GM12875 (cell line): Measurements from ENCODE around the gene PPEF1.

Experiments used
- H3K4me3 ChIP-seq: one replicate; pipeline ENCODE4 v1.5.1; 2011; ENCODE audit warnings: low read depth, low read length, control low read depth
- TF ChIP-seq, protein P1 (sequence below): IDR thresholded peaks from 2 replicates; pipeline ENCODE4 v1.5.1; 2011; ENCODE audit warnings: low read depth, mild to moderate bottlenecking, control low read depth, inconsistent platforms, low read length, moderate library complexity, borderline replicate concordance; ENCODE audit not compliant: insufficient read depth

PPEF1 gene

DNA sequence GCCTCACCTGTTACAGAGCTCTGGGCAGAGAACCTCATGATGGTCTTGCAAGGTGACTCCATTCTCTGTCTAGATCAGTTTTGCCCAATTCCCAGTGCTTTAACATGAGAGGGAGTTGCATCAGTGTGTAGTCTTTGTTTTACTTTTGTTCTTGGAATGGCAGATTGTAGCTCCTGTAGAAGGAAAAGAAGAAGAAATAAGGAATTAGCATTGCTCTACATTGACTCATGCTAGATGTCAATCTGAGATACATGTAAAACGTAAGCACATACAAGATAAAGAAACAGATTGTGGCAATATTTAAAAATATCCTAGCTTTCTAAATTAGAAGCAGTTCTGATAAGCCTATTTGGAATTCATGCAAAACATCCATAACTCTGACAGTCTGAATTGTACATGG, 16.0 kb upstream of the PPEF1 start:
- TF ChIP-seq, protein P1, sequence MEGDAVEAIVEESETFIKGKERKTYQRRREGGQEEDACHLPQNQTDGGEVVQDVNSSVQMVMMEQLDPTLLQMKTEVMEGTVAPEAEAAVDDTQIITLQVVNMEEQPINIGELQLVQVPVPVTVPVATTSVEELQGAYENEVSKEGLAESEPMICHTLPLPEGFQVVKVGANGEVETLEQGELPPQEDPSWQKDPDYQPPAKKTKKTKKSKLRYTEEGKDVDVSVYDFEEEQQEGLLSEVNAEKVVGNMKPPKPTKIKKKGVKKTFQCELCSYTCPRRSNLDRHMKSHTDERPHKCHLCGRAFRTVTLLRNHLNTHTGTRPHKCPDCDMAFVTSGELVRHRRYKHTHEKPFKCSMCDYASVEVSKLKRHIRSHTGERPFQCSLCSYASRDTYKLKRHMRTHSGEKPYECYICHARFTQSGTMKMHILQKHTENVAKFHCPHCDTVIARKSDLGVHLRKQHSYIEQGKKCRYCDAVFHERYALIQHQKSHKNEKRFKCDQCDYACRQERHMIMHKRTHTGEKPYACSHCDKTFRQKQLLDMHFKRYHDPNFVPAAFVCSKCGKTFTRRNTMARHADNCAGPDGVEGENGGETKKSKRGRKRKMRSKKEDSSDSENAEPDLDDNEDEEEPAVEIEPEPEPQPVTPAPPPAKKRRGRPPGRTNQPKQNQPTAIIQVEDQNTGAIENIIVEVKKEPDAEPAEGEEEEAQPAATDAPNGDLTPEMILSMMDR = no peak
- H3K4me3 ChIP-seq = no peak overlapping the region

GRCh38 chrX:18692541-18692940, 14.9 kb upstream of the PPEF1 start:
- TF ChIP-seq, protein P1 = no peak
- H3K4me3 ChIP-seq = no peak overlapping the region

DNA sequence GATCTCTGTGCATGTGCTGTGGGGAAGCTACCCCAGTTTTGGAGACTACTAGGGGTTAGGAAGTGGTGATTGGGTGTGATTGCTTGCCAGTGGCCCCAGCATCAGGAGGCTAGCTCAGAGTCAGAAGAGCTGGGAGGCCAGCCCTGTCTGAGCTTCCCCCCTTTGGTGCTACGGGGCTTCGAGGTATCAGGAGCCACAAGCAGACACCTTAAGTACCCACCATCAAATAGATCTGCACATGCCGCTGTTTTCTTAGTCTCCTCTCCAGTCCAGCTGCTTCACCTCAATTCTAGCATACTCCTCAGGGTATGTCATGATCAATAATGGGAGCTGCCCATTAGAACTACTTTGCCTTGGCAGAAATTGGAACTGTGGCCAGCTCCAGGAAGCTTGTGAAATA, 10.8 kb upstream of the PPEF1 start:
- TF ChIP-seq, protein P1 = no peak

DNA sequence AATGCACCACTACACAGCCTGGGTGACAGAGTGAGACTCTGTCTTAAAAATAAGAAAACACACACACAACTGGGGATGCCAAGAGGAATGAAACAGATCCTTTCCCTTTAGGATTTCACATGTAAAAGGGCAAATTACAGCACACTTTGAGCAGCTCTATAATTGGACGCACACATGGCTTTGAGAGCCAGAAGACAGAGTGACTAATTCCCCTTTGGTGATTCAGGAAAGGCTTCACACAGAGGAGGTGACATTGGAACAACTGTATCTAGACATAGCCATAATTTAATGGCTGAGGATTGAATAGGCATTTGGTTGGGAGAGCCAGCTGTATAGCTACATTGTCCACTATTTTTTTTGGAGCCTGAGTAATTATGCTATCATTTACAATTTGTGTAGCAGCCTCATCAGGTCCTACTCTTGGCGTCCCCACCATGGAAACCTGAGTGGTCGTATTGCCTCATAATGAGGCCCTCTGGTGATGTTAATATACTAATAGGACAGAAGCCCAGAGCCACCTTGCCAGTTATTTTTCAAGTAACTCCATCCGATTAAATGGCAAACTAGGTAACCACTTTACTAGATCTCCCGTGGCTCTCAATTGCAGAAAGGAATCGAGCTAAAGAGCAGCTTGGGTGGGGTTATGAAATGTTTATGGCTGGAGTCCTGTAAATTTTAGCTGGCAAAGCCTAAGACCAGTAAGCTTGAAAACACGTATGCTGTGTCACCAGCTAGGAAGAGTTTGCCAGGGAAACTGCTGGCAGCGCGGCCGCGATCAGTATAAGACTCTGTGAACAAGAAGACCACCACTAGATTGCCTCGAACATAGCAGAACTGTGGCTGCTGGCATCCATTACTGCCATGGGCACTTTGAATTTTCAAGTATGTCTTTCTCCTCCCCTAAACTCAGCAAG, 8.5 kb upstream of the PPEF1 start:
- no peak overlapping the region for H3K4me3 ChIP-seq
- TF ChIP-seq, protein P1 = no peak

More for the DNA sequence above, 10.8 kb upstream of the PPEF1 start:
- no peak overlapping the region for H3K4me3 ChIP-seq

GRCh38 chrX:18701621-18702361, 5.7 kb upstream of the PPEF1 start:
- H3K4me3 ChIP-seq = no peak overlapping the region
- TF ChIP-seq, protein P1 = no peak

DNA sequence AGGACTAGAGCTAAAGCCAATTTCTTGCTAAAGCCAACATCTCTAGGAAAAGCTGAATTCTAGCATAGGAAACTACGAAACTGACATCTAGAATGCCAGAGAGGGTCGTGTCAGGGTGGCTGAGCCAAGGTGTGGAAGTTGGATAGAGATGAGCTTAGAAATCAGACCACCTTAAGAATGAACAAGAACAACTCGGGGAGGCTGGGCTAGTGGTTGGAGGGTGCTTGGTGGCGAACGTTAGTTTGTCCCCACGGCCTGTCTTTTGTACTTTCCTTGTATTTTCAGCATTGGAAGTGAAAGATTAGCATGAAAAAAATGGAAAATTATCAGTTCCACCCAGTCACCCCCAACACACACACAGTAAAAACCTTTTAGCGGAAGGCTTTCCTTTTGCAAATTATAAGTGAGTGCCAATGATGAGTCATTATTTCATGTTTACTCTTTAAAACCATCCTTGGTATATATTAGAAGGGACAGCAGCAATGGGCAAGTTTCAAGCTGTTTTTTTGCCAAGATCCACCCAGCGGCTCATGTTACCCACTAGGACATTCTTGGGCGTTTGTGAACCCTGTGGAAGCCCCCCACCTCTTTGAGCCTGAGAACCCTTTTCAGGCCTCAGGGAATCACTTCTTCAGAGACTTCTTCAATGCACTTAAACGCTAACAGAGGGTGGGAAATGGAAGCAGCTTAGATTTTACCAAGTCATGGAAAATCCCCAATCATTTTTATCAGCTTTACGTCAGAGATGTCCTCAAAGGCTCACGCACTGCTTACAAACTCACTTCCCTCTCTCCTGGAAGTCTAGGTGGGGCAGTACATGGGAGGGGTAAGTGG, 4.9 kb upstream of the PPEF1 start:
- no peak overlapping the region for H3K4me3 ChIP-seq

More for the DNA sequence above, 4.9 kb upstream of the PPEF1 start:
- TF ChIP-seq, protein P1 = no peak
